DOHH2 (cell line): ENCODE measurements around the gene CAB39L.

Experiments
- EZH2phosphoT487 ChIP-seq: fragments of 200-600 bp; sonication (generic); IDR thresholded peaks from 2 replicates; pipeline ENCODE4 v1.6.1; 2017; ENCODE audit warnings: borderline replicate concordance, mild to moderate bottlenecking, antibody characterized with exemption, low read length, moderate library complexity, mixed read lengths
- TF ChIP-seq, protein P1 (sequence below): fragments of 200-600 bp; sonication (generic); IDR thresholded peaks from one replicate; pipeline ENCODE4 v1.5.1; 2014; ENCODE audit warnings: antibody characterized with exemption, mild to moderate bottlenecking, low read depth, low read length; ENCODE audit not compliant: poor library complexity, severe bottlenecking

- TF ChIP-seq, protein P1, sequence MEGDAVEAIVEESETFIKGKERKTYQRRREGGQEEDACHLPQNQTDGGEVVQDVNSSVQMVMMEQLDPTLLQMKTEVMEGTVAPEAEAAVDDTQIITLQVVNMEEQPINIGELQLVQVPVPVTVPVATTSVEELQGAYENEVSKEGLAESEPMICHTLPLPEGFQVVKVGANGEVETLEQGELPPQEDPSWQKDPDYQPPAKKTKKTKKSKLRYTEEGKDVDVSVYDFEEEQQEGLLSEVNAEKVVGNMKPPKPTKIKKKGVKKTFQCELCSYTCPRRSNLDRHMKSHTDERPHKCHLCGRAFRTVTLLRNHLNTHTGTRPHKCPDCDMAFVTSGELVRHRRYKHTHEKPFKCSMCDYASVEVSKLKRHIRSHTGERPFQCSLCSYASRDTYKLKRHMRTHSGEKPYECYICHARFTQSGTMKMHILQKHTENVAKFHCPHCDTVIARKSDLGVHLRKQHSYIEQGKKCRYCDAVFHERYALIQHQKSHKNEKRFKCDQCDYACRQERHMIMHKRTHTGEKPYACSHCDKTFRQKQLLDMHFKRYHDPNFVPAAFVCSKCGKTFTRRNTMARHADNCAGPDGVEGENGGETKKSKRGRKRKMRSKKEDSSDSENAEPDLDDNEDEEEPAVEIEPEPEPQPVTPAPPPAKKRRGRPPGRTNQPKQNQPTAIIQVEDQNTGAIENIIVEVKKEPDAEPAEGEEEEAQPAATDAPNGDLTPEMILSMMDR, result no peak
- TF ChIP-seq EZH2phosphoT487, result no peak
Observed at GRCh38 chr13:49262634-49263033, 181.2 kb downstream of the CAB39L start.
